Psoas muscle (tissue), 8 donors: Measurements from ENCODE around the gene ANKH. TPM values are rescaled to one million over a fixed set of nuclear protein-coding genes. Genes with fewer than 3 reads are reported as not detected.

Source experiments
- ATAC-seq, 4 donors: fragments of 200-7000 bp; cut with Tn5 transposase; one replicate each; pipeline ENCODE4 v1.9.1; 2020; ENCODE audit warnings: moderate library complexity in 3 of 4, mild to moderate bottlenecking in 2 of 4
- DNase-seq, 2 donors: peaks; one replicate each; pipeline ENCODE4 v3.0.0-alpha.2; 2020
- H3K27ac ChIP-seq: fragments of 200-600 bp; one replicate; pipeline ENCODE4 v1.8.0; 2022
- H3K27me3 ChIP-seq, 3 donors: fragments of 200-600 bp in 1 of 3; one replicate each; pipeline versions ENCODE4 v1.6.1 to v1.8.0; 2013 to 2022; ENCODE audit warnings: low read length in 2 of 3, mild to moderate bottlenecking in 2 of 3, moderate library complexity in 1 of 3; ENCODE audit not compliant: insufficient read depth in 3 of 3
- H3K36me3 ChIP-seq, 2 donors: fragments of 200-600 bp in 1 of 2; one replicate each; pipeline versions ENCODE4 v1.6.1 to v1.8.0; 2013 to 2022; ENCODE audit warnings: low read depth in 1 of 2, mild to moderate bottlenecking in 1 of 2, moderate library complexity in 1 of 2; ENCODE audit not compliant: insufficient read depth in 1 of 2
- H3K4me1 ChIP-seq: fragments of 200-600 bp; one replicate; pipeline ENCODE4 v1.8.0; 2022
- H3K4me3 ChIP-seq: fragments of 200-600 bp; one replicate; pipeline ENCODE4 v1.8.0; 2022; ENCODE audit warnings: mild to moderate bottlenecking
- H3K9me3 ChIP-seq: fragments of 200-600 bp; one replicate; pipeline ENCODE4 v1.8.0; 2022
- WGBS, 3 donors: extraction: QIAGEN DNeasy Blood & Tissue Kit; methylation state at CpG; one replicate each; pipeline versions ENCODE4 v1.1.6 to v1.1.7; 2013; 5-methylcytosine and 5-hydroxymethylcytosine counted together
- intact Hi-C, 2 donors: fragments of 100-400 bp; cut with DNase I; formaldehyde crosslinking; loops; one replicate each; pipeline versions ENCODE4 v1.11.0 to v1.14.2; 2022
- polyA plus RNA-seq, 3 donors: library from polyadenylated mRNA; stranded (reverse); fragments of 200-250 nt; gene quantifications; one replicate each; pipeline ENCODE4 v1.2.3, GENCODE V29; 2013
- total RNA-seq, 4 donors: library from RNA; stranded (reverse); fragmentation: NEBNext Ultra II Directional in 2 of 4; extraction: Animal tissue kit (Norgen Biotek cat#: 25700) in 2 of 4; gene quantifications; one replicate each; pipeline versions ENCODE4 v1.2.1 to v1.2.4, GENCODE V29; 2021 to 2023
- TF ChIP-seq, protein P1 (sequence below): fragments of 200-600 bp; IDR thresholded peaks from one replicate; pipeline ENCODE4 v1.8.0; 2022; ENCODE audit warnings: antibody characterized with exemption
- donor health status: healthy with polysubstance abuse.
- donor health status: DM: no; HTN: no; CAD: no; lungs with moderate emphysema.
- donor health status: Bipolar disorder and iron deficiency.
- donor health status: healthy.
- donor health status: DM: yes; HTN: yes; CAD: no.
- donor health status: DM: no; HTN: no; CAD: no.
- donor health status: DM: no; HTN: no; CAD: no.
- donor health status: DM: yes; HTN: yes; CAD: no.

ANKH gene
- total and polyA plus RNA-seq, 7 donors: 24.0 to 92.8 (median 63.0) TPM

GRCh38 chr5:14914623-14915260 is 43.2 kb upstream of the ANKH start:
- ATAC-seq: no peak
- Histone ChIP-seq H3K9me3 (no peaks in the 10 kb centered on the region), H3K4me1 (no peaks in the 10 kb centered on the region), H3K27me3 (no peaks in the 10 kb centered on the region), H3K27ac (no peak overlapping the region), H3K36me3 (no peaks in the 10 kb centered on the region), H3K4me3 (no peak overlapping the region)
- intact Hi-C loops: no loop called here
- TF ChIP-seq, protein P1, sequence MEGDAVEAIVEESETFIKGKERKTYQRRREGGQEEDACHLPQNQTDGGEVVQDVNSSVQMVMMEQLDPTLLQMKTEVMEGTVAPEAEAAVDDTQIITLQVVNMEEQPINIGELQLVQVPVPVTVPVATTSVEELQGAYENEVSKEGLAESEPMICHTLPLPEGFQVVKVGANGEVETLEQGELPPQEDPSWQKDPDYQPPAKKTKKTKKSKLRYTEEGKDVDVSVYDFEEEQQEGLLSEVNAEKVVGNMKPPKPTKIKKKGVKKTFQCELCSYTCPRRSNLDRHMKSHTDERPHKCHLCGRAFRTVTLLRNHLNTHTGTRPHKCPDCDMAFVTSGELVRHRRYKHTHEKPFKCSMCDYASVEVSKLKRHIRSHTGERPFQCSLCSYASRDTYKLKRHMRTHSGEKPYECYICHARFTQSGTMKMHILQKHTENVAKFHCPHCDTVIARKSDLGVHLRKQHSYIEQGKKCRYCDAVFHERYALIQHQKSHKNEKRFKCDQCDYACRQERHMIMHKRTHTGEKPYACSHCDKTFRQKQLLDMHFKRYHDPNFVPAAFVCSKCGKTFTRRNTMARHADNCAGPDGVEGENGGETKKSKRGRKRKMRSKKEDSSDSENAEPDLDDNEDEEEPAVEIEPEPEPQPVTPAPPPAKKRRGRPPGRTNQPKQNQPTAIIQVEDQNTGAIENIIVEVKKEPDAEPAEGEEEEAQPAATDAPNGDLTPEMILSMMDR: no peak
- WGBS, 3 donors: 88 to 93% (median 92%) methylated on average over 8 of the region's 8 CpGs
- no peak for DNase-seq

DNA sequence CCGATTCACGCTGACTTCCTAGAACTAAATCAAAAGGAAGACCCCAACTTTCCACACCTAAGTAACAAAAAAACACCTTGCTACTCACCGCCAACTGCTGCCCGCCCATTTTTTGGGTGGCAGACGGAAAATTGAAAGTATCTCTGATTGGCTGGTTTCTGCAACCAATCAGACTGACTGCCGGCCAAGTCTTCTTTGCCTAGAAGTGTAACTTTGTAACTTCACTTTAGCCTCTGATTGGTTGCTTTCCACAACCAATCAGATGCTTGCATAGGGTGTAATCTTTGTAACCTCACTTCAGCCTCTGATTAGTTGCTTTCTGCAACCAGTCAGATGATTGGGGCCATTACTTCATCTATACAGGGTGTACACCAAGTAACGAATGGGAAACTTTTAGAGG is 42.6 kb upstream of the ANKH start:
- H3K9me3 ChIP-seq: no peaks in the 10 kb centered on the region
- no peaks in the 10 kb centered on the region for H3K4me1 ChIP-seq
- TF ChIP-seq, protein P1: no peak
- H3K27ac ChIP-seq: no peak overlapping the region
- H3K27me3 ChIP-seq: no peaks in the 10 kb centered on the region
- intact Hi-C loops: no loop called here
- ATAC-seq (no peak), DNase-seq (no peak)
- H3K4me3 ChIP-seq: no peak overlapping the region
- 88 to 93% (median 89%) methylated on average over 7 of the region's 7 CpGs for WGBS, 3 donors
- H3K36me3 ChIP-seq: no peaks in the 10 kb centered on the region

- TF ChIP-seq, protein P1: no peak
- Histone ChIP-seq H3K4me1 (no peaks in the 10 kb centered on the region), H3K36me3 (no peaks in the 10 kb centered on the region), H3K27ac (no peak overlapping the region), H3K9me3 (no peaks in the 10 kb centered on the region), H3K27me3 (no peaks in the 10 kb centered on the region), H3K4me3 (no peak overlapping the region)
- WGBS, 3 donors: 76 to 81% (median 81%) methylated on average over 5 of the region's 5 CpGs
- ATAC-seq (no peak), DNase-seq (no peak)
- intact Hi-C loops: no loop called here
These were observed 41.5 kb upstream of the ANKH start for GRCh38 chr5:14913096-14913495.

DNA sequence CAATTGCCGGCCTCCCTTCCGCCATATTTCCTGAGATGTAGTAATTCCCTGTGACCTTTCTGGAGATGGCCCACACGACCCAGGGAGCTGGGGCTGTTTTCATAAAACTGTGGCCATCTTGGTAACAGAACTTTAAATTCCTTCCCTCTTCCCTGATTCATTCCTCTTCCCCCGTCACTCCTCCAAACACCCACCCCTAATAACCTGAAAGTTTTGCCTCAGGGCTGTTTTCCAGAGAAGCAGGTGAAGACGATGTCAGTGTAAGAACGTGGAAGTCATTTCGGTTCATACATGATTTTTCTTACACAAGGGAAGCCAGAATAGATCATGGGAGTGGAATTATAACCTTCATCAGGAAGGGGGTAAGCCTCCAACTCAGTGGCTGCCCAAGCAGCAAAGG is 40.6 kb upstream of the ANKH start:
- Histone ChIP-seq H3K36me3 (no peaks in the 10 kb centered on the region), H3K9me3 (no peaks in the 10 kb centered on the region), H3K4me3 (no peak overlapping the region), H3K27ac (no peak overlapping the region), H3K27me3 (no peaks in the 10 kb centered on the region), H3K4me1 (no peaks in the 10 kb centered on the region)
- DNase-seq (no peak), ATAC-seq (no peak)
- intact Hi-C loops: no loop called here
- TF ChIP-seq, protein P1: no peak
- 87 to 91% (median 89%) methylated on average over 7 of the region's 7 CpGs for WGBS, 3 donors

- H3K27ac ChIP-seq: no peak overlapping the region
- DNase-seq: no peak
- TF ChIP-seq, protein P1: no peak
- H3K4me1 ChIP-seq: no peaks in the 10 kb centered on the region
- ATAC-seq: no peak
- WGBS, 3 donors: 70 to 81% (median 75%) methylated on average over 2 of the region's 2 CpGs
- no peaks in the 10 kb centered on the region for H3K36me3 ChIP-seq
- intact Hi-C loops: no loop called here
- H3K4me3 ChIP-seq: no peak overlapping the region
- H3K27me3 ChIP-seq: no peaks in the 10 kb centered on the region
- no peaks in the 10 kb centered on the region for H3K9me3 ChIP-seq
These were observed 37.8 kb upstream of the ANKH start for GRCh38 chr5:14909369-14909768.
